GM10266 (cell line): Measurements from ENCODE around the gene RRP36.

ENCODE experiments used
- DNase-seq: peaks from one replicate; pipeline ENCODE4 v3.0.0; 2012; ENCODE audit errors: extremely low spot score
- TF ChIP-seq, protein P1 (sequence below): IDR thresholded peaks from 2 replicates; pipeline ENCODE4 v1.5.1; 2012; ENCODE audit warnings: mild to moderate bottlenecking, low read depth; ENCODE audit not compliant: control insufficient read depth, insufficient read depth; ENCODE audit errors: missing control alignments

The RRP36 gene

DNA sequence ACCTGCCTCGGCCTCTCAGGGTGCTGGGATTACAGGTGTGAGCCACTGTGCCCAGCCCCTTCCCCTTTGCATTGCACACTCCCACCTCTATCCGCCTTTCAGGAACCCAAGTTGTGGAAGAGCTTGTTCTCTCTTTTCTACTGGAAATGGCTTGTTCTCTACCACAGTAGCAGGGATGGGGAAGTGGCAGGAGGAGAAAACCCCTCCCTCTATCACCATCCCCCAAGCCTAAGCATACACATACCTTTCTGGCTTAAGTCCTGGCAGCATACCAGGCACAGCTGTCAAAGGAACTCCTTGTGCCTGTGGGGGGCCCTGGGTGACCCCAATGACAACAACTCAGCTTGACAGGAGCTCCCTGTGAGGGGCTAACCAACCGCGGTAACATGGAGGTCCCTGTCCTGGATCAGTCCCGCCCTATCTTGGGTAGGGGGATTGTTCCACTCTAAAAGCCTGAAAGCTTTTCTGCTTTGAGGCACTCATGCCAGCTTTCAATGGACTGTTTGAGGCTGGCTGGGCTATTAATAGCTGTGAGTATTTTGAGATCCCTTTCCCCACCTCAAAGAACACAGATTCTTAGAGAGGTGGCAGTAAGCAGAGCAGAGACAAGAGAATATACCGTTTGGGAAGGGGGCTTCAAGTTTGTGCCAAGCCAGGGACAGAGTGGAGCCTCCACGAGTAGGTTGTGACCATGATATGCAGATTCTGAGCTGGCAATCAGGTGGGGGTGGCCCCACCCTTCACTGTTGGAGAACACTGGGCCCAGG lies 5.1 kb upstream of the RRP36 start:
- TF ChIP-seq, protein P1, sequence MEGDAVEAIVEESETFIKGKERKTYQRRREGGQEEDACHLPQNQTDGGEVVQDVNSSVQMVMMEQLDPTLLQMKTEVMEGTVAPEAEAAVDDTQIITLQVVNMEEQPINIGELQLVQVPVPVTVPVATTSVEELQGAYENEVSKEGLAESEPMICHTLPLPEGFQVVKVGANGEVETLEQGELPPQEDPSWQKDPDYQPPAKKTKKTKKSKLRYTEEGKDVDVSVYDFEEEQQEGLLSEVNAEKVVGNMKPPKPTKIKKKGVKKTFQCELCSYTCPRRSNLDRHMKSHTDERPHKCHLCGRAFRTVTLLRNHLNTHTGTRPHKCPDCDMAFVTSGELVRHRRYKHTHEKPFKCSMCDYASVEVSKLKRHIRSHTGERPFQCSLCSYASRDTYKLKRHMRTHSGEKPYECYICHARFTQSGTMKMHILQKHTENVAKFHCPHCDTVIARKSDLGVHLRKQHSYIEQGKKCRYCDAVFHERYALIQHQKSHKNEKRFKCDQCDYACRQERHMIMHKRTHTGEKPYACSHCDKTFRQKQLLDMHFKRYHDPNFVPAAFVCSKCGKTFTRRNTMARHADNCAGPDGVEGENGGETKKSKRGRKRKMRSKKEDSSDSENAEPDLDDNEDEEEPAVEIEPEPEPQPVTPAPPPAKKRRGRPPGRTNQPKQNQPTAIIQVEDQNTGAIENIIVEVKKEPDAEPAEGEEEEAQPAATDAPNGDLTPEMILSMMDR: no peak
- DNase-seq: no peak

DNA sequence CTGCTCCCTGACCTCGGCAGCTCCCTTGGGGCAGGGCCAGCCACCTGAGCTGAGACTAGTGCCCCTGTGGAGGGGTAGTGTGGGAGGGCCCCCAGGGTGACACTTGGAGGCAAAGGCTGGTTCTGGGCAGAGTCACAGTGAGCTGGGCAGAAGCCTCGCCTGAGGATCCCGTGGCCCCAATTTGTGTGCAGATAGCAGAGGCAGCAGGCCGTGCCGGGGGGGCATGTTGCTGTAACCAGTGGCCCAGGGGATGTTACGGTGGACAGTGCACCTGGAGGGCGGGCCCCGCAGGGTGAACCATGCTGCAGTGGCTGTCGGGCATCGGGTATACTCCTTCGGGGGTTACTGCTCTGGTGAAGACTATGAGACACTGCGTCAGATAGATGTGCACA lies 4.5 kb upstream of the RRP36 start:
- no peak for DNase-seq
- TF ChIP-seq, protein P1: no peak

DNA sequence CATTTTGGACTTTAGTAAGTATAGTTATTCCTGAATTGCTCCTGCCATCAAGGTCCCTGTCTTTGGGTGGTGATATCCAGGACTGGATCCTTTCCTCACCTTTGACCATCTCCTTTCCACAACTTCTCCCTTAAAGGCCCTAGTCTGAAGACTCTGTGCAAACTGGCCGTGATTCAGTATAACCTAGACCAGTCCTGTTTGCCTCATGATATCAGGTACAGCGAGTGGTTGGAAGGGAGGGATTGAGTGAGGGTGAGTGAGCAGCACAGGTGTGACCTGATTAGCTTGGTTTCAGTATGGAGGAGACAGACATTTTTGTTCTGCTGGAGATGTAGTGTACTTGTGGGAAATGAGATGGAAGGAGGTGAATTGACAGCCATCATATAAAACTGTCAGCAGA lies 2.3 kb upstream of the RRP36 start:
- TF ChIP-seq, protein P1: no peak
- DNase-seq: no peak

DNA sequence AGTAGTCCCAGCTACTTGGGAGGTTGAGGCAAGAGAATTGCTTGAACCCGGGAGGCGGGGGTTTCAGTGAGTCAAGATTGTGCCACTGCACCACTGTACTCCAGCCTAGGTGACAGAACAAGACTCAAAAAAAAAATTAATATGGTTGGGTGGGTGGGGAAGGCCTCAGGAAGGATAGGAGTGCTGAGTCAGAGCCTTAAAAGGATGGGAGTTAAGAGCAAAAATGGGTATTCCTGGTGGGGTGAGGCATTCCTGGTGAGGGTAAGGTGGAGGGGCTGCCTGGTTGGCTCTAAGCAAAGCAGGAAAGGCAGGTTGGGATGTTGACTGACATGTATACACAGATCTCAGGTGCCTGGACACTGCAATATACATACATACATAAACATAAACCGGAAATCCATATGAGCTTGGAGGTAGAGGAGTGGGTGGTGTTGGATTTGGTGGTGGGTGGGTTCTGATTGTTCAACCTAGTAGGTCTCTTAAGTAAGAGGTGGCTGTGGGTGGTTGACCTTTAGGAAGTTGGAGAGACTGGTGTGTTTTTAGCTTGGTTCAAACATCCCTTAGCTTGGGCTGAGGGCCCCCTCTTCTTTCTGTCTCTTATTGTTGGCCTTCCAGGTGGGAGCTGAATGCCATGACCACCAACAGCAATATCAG lies 1.2 kb upstream of the RRP36 start:
- TF ChIP-seq, protein P1: no peak
- DNase-seq: no peak

DNA sequence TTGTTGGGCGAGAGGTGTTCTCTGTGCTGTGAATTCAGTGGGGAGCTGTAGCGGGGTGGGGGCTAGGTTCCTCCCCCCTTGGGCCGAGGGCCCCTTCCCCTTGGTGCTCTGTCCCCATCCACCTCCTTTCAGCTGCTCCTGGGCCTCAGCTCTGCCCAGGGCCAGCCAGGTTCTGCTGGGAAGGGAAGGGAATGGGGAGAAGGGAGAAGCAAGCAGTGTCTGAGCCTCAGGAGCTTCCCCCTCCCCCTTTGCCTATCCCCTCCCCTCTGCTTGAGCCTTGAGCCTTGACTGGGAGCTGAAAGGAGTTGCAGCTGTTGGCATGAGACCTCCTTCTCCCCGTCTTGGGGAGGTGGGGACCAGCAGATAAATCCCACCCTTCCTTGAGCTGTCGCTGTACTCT lies 576 bp upstream of the RRP36 start:
- no peak for DNase-seq
- TF ChIP-seq, protein P1: no peak

DNA sequence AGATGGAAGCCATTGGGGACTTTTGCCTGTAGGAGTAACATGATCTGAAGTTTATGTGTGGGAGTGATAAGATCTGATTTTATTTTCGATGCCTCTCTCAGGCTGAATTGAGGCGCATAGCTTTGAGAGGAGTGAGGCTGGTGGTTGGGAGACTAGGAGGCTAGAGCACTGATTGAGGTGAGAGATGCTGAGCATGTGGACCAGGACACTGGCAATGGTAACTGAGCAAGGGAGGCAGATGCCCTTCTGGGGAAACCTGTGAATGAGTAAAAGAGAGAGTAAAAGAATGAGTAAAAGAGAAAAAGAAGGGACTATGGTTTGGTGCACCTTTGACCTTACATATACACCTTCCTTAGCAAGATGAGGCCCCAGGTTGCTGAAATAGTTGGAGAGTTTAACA lies 3.0 kb downstream of the RRP36 start:
- TF ChIP-seq, protein P1: no peak
- DNase-seq: no peak

DNA sequence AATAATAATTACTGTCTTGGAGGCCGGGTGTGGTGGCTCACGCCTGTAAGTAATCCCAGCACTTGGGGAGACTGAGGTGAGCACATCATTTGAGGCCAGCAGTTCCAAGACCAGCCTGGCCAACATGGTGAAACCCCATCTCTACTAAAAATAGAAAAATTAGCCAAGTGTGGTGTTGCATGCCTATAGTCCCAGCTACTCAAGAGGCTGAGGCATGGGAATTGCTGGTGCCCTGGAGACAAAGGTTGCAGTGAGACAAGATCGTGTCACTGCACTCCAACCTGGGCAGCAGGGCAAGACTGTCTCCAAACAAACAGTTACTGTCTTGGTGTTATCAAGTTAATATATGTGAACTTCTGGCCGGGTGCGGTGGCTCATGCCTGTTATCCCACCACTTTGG lies 4.9 kb downstream of the RRP36 start:
- TF ChIP-seq, protein P1: no peak
- DNase-seq: no peak
